HG03442 (cell line): Measurements from ENCODE around the gene PCDHGB6.
"Not testable (repeated sequence)": the region's sequence is repeated elsewhere in the genome, so short reads cannot be mapped to it uniquely, and the experiment has no call there.

Experiments used
- ATAC-seq: cut with Tn5 transposase; IDR thresholded peaks from one replicate; pipeline ENCODE4 v1.9.1; 2021; ENCODE audit warnings: mild to moderate bottlenecking, moderate library complexity; ENCODE audit not compliant: unreplicated experiment

PCDHGB6 gene

GRCh38 chr5:141407790-141408505 lies at the start of gene PCDHGB6:
PCDHGB6 (plus strand) TSS chr5:141408021; CDS start chr5:141408203, 182 bp downstream.
- peak; percentile 38 for ATAC-seq

- peak; percentile 93 for ATAC-seq
These were observed 47.9 kb upstream of the PCDHGB6 start, which contains the start of gene PCDHGB2 for GRCh38 chr5:141359790-141360426. PCDHGB2 (plus strand) TSS chr5:141359994; CDS start chr5:141360136, 142 bp downstream.

- ATAC-seq, result no peak
These were observed 47.1 kb upstream of the PCDHGB6 start for GRCh38 chr5:141360685-141361084.

GRCh38 chr5:141362719-141363118 lies 45.1 kb upstream of the PCDHGB6 start:
- ATAC-seq, result no peak

- no peak for ATAC-seq
These were observed 43.7 kb upstream of the PCDHGB6 start, which contains the start of gene PCDHGA5 for GRCh38 chr5:141363952-141364660. PCDHGA5 (plus strand) TSS chr5:141364162; CDS start chr5:141364331, 169 bp downstream.

- ATAC-seq, result no peak
These were observed 41.6 kb upstream of the PCDHGB6 start for GRCh38 chr5:141366016-141366896.

GRCh38 chr5:141369994-141370848 lies 37.6 kb upstream of the PCDHGB6 start, which contains the start of gene PCDHGB3:
PCDHGB3 (plus strand) TSS chr5:141370242; CDS start chr5:141370395, 153 bp downstream.
- ATAC-seq, result peak; percentile 64

- ATAC-seq, result no peak
These were observed 36.0 kb upstream of the PCDHGB6 start for GRCh38 chr5:141371572-141372475.

GRCh38 chr5:141373673-141374317 lies 34.0 kb upstream of the PCDHGB6 start, which contains the start of gene PCDHGA6:
PCDHGA6 (plus strand) TSS chr5:141373891; CDS start chr5:141374084, 193 bp downstream.
- no peak for ATAC-seq

- no peak for ATAC-seq
These were observed 33.2 kb upstream of the PCDHGB6 start for GRCh38 chr5:141374627-141375026.

- ATAC-seq, result not testable (repeated sequence)
These were observed 32.2 kb upstream of the PCDHGB6 start for GRCh38 chr5:141375444-141376155.

GRCh38 chr5:141382469-141383294 lies 25.1 kb upstream of the PCDHGB6 start, which contains the start of gene PCDHGA7:
PCDHGA7 (plus strand) TSS chr5:141382742; CDS start chr5:141382900, 158 bp downstream.
- no peak for ATAC-seq

GRCh38 chr5:141383345-141383744 lies 24.5 kb upstream of the PCDHGB6 start:
- no peak for ATAC-seq

GRCh38 chr5:141384471-141385267 lies 23.2 kb upstream of the PCDHGB6 start:
- no peak for ATAC-seq

- not testable (repeated sequence) for ATAC-seq
These were observed 20.1 kb upstream of the PCDHGB6 start, which contains the start of gene PCDHGB4 for GRCh38 chr5:141387557-141388311. PCDHGB4 (plus strand) TSS chr5:141387698; CDS start chr5:141387885, 187 bp downstream.
